Stimulated activated CD8-positive, alpha-beta memory T cell treated with anti-CD3 and anti-CD28 coated beads, Interleukin-15, amount 100 ng/mL, for 48 hours (primary cell): ENCODE data around the gene OLFM4.

Source experiments
- DNase-seq, 2 donors: peaks; one replicate each; pipeline ENCODE4 v3.0.0-alpha.2; 2020; ENCODE audit warnings: low read depth in 2 of 2

The OLFM4 gene

DNA sequence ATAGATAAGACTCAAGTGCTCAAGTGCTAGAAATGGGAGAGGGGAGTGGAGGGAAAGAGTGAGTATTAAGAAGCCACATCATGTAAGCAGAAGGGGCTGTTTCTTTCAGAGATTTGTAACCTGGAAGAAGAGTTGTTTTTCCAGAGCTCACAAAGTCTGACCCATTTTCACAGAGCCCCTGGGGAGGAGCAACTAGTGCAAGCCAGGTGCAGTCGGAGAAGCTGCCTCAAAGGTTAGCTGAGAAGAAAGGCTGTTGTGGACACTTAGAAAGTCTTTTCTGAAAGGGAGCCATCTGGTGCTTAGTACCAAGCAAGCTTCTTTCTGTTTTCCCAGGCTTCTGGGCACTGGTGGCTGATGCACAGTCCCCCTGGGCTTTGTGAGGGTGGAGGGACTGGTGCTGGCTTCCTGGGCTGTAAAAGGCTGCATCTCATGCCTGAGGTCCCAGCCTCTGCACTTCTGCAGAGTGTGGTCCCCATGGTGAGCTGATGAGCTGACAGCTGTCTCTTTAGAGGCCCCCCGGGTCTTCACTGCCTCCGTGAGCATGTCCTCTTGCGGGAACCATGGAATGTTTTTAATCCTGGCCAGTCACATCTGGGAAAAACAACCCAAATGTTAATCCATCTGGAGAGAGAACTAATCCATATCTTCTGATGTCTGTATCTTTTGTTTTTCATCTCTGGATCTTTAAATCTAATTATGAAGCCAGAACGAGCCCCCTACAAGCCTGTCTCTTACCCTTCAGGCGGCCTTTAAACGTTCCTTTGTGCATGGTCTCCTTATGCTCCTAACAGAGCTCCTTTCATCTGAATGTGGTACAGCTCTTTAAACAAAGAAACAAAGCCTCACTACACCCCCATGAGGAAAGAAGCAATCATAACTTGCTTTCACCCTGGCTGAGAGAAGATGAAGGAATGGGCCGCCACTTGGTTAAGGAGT lies 40.2 kb downstream of the OLFM4 start:
- no peak for DNase-seq

DNA sequence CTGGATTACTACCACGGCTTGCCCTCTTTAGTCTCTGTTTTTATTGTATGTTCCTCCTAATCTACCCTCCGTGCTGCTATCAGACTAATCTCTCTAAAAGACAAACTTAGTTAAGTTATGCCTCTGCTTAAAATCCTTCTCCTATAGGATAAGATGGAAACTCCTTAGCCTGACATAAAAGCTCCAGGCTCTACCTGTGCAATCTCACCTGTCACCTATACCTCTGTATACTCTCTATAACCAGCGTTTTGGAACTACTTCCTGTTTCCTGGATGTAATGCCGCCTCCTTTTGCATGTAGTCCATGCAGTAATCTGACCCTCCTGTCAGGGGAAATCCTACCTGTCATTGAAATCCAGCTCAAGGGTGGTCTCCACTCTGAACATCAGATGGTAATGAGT lies 41.2 kb downstream of the OLFM4 start:
- no peak for DNase-seq

GRCh38 chr13:53073711-53074110 lies 45.1 kb downstream of the OLFM4 start:
- no peak for DNase-seq

DNA sequence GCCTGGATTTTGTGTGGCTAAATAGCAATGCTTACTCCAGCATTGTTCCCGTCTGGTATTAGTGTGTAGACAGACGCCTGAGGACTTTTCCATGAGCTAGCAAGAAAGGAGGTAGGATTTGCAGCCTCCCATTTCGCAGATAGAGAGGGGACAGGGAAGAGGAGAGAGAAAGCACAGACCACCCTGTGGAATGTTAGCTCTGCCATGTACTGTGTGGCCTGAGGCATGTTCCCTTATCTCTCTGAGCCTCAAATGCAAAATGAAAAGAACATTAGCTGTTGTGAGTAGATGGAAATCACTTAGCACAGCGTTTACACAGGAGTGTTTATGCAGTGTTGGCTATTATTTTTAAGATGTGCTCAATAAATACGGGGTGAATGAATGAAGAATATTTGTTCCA lies 45.5 kb downstream of the OLFM4 start:
- no peak for DNase-seq

DNA sequence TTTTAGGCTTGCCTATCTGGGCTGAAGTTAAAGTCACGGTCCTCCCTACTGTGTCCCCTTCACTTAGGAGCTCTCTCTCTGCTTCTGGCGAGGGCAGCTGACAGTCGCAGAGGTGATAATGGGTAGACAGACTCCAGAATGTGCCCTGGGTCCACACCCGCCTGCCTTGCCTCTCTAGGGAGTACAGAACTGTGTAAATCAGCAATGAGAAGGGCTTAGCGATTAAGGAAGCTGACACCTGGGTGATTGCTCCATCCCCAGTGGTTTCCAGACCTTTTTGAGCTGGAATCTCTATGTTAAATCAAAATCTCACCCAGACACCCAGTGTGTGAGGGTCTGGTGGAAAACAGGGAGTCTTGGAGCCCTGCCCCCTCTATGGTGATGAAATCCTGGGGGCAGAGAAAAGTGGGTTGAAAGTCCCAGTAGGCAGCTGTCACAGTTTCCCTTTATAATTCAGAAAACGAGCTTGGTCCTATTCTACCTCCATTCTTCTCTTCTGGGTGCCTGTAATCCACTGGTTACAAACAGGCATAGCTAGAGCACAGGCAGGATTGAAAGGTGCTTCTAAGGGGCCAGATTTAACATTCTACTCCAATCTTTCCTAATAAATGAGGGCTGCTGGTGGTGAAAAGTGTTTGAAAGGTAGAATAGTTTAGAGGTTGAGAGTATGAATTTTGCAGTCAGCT lies 46.9 kb downstream of the OLFM4 start:
- DNase-seq: no peak

DNA sequence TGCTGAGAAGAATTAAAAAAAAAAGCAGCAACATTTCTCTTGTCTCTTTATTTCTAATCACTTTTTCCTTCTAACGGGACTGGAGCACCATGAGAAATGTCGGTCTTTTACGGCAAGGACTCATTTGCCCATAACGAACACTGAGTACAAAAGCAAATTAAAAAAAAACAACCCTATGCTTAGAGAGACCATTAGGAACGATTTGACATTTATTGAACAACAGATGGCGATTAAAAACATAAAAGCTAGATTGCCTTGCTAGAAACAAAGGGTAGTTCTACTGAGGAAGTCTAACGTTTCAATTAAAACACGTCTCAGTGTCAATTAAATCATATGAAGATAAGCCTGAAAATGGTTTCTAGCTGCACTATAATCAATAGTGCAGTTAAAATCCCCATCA lies 51.1 kb downstream of the OLFM4 start:
- no peak for DNase-seq

DNA sequence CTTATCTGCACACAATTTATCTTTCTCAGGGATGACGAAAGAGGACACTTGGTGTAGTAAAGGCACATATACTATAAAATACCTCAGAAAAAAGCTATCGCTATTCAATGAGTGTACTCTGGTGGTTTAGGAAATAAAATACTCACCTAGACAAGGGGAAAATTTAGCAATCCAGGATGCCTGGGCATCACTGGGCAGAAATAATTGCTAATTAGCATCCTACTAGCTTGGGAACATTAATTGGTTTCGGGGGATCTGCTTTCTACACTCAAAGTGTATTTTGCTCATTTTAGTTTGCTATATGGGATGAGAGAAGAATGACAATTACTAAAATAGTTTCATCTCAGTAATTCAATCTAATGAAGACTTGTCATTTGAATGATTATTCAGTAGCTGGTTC lies 60.3 kb downstream of the OLFM4 start:
- DNase-seq: no peak

DNA sequence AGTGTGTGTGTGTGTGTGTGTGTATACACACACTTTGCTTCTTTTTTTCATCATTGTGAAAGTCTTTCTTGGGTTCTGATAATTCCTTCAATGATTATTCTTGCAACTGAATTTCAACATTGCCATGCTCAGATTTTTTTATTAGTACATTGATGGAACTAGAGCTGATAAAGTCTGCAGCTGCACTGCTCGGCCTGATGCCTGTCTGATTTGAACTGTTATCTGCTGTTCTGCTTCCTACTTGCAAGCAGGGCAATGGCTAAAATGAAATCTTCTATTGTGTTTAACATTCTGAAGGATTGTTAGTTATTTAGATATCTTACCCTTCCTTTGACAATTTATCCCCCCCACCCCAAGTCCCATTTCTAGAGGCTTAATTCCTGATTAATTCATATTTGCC lies 61.3 kb downstream of the OLFM4 start:
- no peak for DNase-seq

DNA sequence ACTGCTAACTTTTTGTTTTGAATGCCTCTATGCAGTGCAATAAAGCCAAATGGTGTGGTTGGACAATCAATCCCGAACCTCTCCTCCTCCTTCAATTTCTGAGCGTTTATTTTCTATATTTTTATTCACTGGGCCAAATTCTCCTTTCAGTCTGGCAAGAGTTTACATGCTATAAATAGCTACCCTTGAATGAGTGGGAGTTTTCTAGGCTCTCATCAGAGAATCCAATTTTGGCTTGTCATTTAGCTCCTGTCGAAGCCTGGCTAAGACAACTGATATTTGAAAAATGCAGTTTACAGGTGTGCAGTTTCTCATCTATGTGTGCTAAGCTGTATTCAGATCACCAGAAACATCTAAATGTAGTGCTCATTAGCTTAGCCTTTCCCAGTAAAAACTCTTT lies 61.8 kb downstream of the OLFM4 start:
- no peak for DNase-seq

DNA sequence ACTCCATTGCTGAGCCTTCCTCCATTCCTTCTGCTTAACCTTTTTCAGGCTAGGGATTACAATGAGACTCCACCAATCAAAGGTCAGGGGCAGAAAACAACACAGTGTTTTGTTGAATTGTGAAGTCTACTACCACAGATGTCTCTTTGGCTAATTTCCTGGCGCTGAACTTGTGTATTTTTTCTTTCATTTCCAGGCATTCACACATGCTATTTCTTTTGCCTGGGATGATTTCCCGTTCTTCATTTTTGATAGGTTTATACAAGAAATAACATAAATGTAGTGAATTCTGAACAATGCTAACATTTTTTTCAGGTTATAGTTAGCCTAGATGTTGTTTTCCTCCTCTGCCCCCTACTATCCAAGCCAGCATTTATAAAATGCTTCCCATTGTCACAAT lies 64.3 kb downstream of the OLFM4 start:
- DNase-seq: no peak

DNA sequence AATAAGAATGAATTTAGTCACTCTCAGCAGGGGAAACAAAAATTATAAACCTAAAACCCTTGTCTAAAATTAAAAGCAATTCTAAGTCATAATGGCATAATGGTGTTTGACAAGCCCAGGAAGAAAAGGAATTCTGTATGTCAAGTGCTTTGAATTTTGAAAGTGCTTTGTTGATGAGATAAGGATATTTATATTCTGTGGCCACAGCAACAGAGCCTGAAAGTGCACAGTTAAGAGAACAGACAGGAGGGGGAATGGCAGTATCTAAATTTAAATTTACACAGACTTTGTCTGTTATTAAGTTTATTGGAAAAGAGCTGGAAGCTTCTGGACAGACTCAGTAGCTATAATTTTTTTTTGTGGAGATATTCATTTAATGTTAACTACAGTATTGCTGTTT lies 69.8 kb downstream of the OLFM4 start:
- no peak for DNase-seq

- DNase-seq: no peak
These were observed 71.9 kb downstream of the OLFM4 start for GRCh38 chr13:53100394-53101063.
